ENCODE measurements around the gene MIEF1.
A peak's percentile ranks its signal among the peaks of the same experiment; 100 is the strongest.

The MIEF1 gene

GRCh38 chr22:39502109-39502788 lies at the start of gene MIEF1:
MIEF1 (plus strand) TSS chr22:39502290; CDS start chr22:39511295, 9,005 bp downstream.
- DNase-seq: peak; percentile 97

DNA sequence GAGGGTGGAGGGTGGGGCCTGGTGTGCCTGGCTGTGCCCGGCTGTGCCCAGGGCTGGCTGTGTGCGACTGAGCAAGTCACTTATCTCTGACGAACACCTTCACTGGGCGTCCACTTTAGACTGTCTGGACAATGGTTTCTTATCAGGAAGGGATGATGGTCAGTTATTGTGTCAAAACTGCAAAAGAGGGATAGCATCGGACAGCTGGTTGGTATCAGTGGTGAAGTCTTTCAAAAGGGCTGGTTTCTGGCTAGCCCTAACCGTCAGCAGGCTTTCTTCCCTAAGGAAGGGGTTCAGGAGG lies 49.4 kb upstream of the MIEF1 start:
- peak; percentile 97 for DNase-seq

DNA sequence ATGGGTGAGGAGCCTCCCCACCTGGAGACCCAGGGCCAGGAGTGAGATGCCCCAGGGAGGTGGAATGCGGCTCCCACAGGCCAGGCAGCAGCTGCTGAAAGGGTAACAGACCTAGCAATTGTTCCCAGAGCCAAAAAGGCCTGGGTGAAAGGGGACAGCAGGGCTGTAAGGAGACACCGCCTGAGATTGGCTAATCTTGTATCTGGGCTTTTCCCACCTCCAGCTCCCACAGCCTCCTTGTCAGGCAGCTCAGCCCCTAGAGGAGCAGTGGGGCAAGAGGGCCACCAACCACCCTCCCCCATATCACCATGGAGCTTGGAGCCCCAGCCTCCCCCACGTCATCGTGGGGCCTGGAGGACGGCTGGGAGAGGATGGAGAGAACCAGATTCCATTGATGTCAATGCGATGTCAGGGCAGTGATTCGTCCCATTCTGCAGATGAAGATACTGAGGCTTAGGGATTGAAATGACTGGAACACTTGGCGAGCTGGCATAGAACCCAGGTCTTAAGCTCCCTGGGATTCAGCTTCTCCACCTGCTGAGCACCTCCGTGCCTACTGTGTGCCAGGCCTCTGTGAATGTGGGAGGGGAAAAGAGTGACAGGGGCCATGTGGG lies 48.2 kb upstream of the MIEF1 start:
- no peak for DNase-seq

DNA sequence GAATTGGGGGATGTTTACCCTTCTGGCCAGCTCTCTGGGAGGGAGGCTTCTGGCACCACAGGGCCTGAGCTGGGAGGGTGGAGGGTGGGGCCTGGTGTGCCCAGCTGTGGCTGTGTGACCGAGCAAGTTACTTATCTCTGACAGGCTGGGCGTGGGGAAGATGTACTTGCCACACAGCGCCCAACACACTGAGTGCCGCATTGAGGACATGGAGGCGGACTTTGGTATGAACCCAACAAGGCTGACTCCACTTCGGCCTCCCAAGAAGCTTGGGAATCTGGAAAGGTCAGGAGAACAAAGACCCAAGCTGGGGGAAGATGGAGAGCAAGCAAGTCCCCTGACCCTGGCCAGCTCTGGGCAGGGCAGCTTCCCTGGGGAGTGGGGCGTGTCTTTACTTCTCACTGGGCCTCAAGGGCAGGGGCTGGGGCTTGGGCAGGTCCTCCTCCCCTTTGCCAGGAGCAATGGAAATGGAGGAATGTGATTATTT lies 47.7 kb upstream of the MIEF1 start:
- peak; percentile 95 for DNase-seq

GRCh38 chr22:39456522-39457197 lies 45.4 kb upstream of the MIEF1 start, which contains the start of gene MGAT3:
MGAT3 (plus strand) TSS chr22:39457012; CDS start chr22:39487348, 30,336 bp downstream.
- peak; percentile 54 for DNase-seq

DNA sequence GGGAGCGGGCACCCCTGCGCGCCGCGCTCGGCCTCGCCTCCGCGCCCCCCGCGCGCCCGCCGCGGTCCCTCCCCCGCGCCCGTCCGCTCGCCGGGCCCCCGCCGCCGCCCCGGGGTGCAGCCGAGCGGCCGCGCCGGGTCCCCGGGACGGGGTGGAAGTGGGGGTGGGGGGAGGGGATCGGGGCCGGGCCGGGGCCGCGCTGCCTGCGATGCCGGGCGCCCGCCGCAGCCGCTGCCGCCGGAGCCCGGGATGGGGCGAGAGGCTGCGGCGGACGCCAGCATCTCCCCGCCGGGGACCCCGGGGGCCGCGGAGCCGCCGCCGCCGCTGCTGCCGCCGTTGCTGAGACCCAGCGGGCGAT lies 44.9 kb upstream of the MIEF1 start:
- DNase-seq: no peak

DNA sequence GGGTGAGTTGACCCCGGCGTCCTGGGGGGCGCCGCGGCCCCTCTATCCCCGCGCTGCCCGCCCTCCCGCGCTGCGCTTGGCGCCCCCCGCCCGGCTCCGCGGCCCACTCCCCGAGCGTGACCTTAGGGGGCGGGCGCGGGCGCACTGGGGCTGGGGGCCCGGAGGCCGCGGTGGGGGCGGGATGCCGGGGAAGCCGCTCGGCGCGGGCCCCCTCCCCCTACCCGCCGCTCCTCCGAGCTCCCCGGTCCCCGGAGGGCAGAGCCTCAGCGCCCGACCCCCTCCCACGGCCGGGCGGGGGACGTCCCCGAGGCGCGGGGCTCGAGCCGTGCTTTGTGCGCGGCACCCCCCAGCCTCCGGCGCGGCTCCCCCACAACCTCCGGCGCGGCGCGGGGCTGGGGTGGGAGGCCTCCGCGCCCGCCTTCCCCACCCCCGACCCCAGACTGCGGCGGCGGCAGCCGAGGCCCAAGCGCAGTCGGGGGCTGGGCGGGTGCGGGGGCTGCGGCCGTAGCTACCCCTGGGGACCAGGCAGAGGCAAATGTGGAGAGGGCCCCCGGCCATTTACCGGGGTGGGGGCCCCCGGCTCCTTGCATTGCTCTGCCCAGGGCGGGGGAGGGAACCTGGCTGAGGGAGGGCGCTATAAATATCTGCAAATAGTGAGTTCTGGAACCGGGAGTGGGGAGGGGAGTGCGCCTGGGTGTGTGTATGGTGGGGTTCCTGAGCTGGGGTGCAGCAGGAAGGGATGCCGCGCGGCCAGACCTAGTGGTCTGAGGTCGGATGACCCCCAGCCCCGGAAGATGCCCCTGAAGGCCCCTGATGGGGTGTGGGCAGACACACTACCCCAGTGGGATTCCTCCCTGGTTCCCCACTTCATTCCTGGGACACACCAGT lies 44.3 kb upstream of the MIEF1 start:
- DNase-seq: no peak

GRCh38 chr22:39458444-39459083 lies 43.5 kb upstream of the MIEF1 start:
- no peak for DNase-seq

GRCh38 chr22:39459681-39460080 lies 42.4 kb upstream of the MIEF1 start:
- DNase-seq: no peak

- DNase-seq: peak; percentile 58
Observed at GRCh38 chr22:39462443-39463221, 39.5 kb upstream of the MIEF1 start.

GRCh38 chr22:39463277-39463676 lies 38.8 kb upstream of the MIEF1 start:
- no peak for DNase-seq

DNA sequence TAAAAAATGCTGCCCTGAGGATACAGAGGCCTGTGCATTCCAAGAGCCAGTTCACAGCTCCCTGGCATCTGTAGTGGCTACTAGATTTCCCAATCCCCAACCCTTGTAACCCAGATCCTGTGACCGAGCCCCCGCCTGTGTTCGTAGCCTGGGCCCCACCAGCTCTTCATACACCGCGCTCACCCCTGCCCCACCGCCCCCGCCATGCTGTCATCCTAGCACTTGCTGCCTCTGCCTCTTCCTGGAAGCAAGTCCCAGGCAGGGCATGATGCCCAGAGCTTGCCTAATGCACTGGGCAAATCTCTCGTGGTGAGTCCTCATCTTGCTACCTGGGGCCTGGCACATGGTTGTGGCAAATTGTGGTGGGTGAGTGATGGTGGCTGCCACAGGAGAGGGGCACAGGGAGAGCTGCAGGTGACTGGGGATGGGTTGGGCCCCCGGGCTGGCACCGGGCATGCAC lies 38.1 kb upstream of the MIEF1 start:
- no peak for DNase-seq

- no peak for DNase-seq
Observed at GRCh38 chr22:39466228-39467006, 35.7 kb upstream of the MIEF1 start.

DNA sequence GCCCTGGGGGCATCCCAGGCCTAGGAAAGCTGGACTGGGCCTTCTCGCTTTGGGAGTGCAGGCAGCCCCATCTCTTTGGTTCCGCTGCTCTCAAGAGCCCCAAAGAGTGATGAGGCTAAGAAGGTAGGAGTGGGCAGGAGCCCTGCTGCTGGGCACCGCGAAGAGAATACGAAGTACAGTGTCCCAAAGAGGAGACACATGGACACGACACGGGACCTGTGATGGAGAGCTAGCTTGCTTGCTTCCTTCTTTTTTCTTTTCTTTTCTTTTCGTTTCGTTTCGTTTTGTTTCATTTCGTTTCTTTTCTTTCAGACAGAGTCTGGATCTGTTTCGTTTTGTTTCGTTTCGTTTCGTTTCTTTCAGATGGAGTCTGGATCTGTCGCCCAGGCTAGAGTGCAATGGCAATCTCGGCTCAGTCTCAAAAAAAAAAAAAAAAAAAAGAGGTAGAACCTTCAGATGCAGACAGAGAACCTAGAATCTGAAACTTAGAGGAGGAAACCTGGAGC lies 34.6 kb upstream of the MIEF1 start:
- DNase-seq: no peak

- no peak for DNase-seq
Observed at GRCh38 chr22:39468487-39469325, 33.4 kb upstream of the MIEF1 start.

DNA sequence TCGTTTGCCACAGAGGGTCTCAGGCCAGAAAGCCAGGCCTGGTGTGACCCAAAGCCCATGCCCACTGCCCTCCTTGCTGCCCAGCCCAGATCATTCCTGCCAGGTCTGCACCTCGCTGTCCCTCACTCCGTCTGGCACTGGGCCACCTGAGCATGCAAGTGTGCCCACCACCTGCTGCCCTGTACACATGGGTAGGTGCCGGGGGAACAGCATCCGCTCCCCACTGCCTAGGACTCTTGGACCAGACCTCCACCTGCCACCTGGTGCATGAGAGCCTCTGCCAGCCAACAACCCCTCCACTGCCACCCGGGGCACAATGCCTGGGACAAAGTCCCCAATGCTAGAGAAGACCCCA lies 32.8 kb upstream of the MIEF1 start:
- DNase-seq: no peak

DNA sequence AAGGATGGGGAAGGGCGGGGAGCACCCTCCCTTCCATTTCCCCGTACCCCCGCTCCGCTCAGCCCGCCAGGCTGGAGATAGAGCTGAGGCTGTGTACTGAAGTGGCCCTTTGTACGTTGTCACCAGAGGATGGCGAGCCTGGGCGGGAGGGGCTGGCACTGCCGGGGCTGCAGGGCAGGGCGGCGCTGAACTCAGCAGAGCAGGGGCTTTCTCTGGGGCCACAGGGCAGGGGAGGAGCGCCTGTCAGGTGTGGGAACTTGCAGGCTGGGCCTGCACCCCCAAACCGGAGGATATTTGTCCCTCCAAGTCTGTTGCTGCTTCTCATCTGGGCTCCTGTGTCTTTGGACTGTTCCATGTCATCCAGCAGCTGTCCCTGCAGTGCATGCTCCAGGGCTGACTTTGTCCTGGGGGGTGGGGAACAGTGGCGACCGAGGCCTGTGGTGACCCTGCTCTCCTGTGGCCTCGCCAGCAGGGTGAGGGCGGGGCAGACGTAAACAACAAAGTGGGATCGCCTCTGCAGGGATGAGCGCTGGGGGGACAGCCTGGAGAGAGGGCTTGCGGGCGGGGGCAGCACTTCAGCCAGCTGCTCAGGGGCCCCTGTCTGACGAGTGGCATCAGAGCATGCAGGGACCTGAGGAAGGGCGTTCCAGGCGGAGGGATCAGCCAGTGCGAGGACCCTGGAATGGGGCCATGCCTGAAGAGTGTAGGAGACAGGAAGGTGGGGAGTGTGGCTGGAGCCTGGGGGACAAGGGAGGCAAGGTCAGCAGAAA lies 32.2 kb upstream of the MIEF1 start:
- DNase-seq: no peak

DNA sequence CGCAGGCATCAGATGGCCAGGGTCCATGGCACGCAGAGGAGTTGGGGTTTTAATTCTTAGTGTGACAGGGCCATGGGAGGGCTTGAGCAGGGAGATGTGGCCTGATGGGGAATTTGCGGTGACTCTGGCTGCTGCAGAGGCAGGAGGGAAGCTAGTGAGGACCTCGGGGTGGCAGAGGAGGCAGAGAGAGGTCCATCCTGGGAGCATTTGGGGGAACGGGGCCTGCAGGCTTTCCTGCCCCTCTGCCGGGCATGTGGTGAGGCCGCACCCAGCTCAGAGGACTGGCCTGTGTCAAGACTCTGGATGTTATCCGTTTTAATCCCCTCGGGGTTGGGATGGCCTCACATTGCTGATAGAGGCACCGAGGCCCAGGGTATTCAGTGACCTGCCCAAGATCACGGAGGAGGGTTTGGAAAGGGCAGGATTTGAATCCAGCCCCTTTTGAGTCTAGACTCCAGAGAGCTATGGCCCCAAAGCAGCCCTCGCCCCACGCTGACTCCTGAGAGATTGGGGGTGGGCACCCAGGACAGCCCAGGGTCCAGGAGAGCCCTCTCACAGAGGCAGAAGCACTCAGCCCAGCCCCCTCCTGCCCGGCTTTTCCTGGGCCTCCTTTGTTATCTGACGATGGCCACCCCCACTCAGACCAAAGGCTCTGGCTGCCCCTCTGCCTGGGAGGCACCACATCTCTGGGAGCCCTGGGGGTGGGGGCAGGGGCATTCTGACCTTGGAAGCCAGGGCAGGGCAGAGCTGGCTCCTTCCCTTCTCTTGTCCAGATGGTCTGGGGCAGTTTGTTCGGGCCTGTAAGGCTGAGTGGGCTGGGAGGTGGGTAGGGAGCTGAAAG lies 31.4 kb upstream of the MIEF1 start:
- DNase-seq: no peak

Data from hematopoietic multipotent progenitor cell treated with erythropoietin and hydrocortisone succinate and interleukin-3 and kit ligand, for 8 days (in vitro differentiated cells).